ENCODE results near the gene OGDH. TPM values are rescaled to one million over a fixed set of nuclear protein-coding genes. Genes with fewer than 3 reads are reported as not detected.

Gene OGDH
- total RNA-seq, 1 donor from 2014 or later, result 68.0 TPM

GRCh38 chr7:44750921-44751571 is 144.6 kb downstream of the OGDH start:
- Mint-ChIP-seq H3K36me3 (ENCODE audit: unreplicated experiment) (peaks cover 6% of the 10 kb centered on the region), H3K27ac (ENCODE audit: unreplicated experiment) (peak overlapping the region; percentile 38), H3K4me3 (ENCODE audit: unreplicated experiment) (peak overlapping the region; percentile 29), H3K4me1 (ENCODE audit: unreplicated experiment) (peaks cover 28% of the 10 kb centered on the region), H3K9me3 (ENCODE audit: unreplicated experiment) (no peaks in the 10 kb centered on the region), H3K27me3 (ENCODE audit: unreplicated experiment) (no peaks in the 10 kb centered on the region)
- no peak for DNase-seq (ENCODE audit: extremely low spot score, unreplicated experiment)
- TF ChIP-seq CTCF (IDR thresholded peaks at IDR 0.05), result no peak

GRCh38 chr7:44752822-44753221 is 146.4 kb downstream of the OGDH start:
- Mint-ChIP-seq H3K4me3 (ENCODE audit: unreplicated experiment) (no peak overlapping the region), H3K27me3 (ENCODE audit: unreplicated experiment) (no peaks in the 10 kb centered on the region), H3K27ac (ENCODE audit: unreplicated experiment) (no peak overlapping the region), H3K4me1 (ENCODE audit: unreplicated experiment) (peaks cover 24% of the 10 kb centered on the region), H3K36me3 (ENCODE audit: unreplicated experiment) (peaks cover 9% of the 10 kb centered on the region), H3K9me3 (ENCODE audit: unreplicated experiment) (no peaks in the 10 kb centered on the region)
- TF ChIP-seq CTCF (IDR thresholded peaks at IDR 0.05), result no peak
- no peak for DNase-seq (ENCODE audit: extremely low spot score, unreplicated experiment)

- peaks cover 16% of the 10 kb centered on the region for H3K4me1 Mint-ChIP-seq (ENCODE audit: unreplicated experiment)
- H3K4me3 Mint-ChIP-seq (ENCODE audit: unreplicated experiment), result no peak overlapping the region
- peaks cover 13% of the 10 kb centered on the region for H3K36me3 Mint-ChIP-seq (ENCODE audit: unreplicated experiment)
- no peaks in the 10 kb centered on the region for H3K27me3 Mint-ChIP-seq (ENCODE audit: unreplicated experiment)
- no peaks in the 10 kb centered on the region for H3K9me3 Mint-ChIP-seq (ENCODE audit: unreplicated experiment)
- no peak for DNase-seq (ENCODE audit: extremely low spot score, unreplicated experiment)
- TF ChIP-seq CTCF (IDR thresholded peaks at IDR 0.05), result no peak
- no peak overlapping the region for H3K27ac Mint-ChIP-seq (ENCODE audit: unreplicated experiment)
These were observed 148.6 kb downstream of the OGDH start for GRCh38 chr7:44754802-44755697.

- Mint-ChIP-seq H3K36me3 (ENCODE audit: unreplicated experiment) (peaks cover 13% of the 10 kb centered on the region), H3K9me3 (ENCODE audit: unreplicated experiment) (no peaks in the 10 kb centered on the region), H3K4me1 (ENCODE audit: unreplicated experiment) (peaks cover 7% of the 10 kb centered on the region), H3K27ac (ENCODE audit: unreplicated experiment) (no peak overlapping the region), H3K27me3 (ENCODE audit: unreplicated experiment) (no peaks in the 10 kb centered on the region), H3K4me3 (ENCODE audit: unreplicated experiment) (no peak overlapping the region)
- no peak for TF ChIP-seq CTCF (IDR thresholded peaks at IDR 0.05)
- DNase-seq (ENCODE audit: extremely low spot score, unreplicated experiment), result no peak
These were observed 149.5 kb downstream of the OGDH start for GRCh38 chr7:44755698-44756627.
